ENCODE results near the gene GPC5. TPM values are rescaled to one million over a fixed set of nuclear protein-coding genes. Genes with fewer than 3 reads are reported as not detected.

Gene GPC5
- total and polyA plus RNA-seq, 9 of the 15 experiments (the other 6 are each of a cell fraction or from before 2014, with no cell fraction given), result 0.18 to 0.27 TPM; not detected in 7

- ChIA-PET POLR2A (no interaction called here), CTCF (ENCODE audit: low intra/inter-chr PET ratio) (no interaction called here)
- in situ Hi-C loops (cut with MboI), result no loop called here
- no peak for TF ChIP-seq ZBTB49 (CRISPR knock-in tag; IDR thresholded peaks at IDR 0.05; ENCODE audit: borderline replicate concordance)
- TF ChIP-seq MBD1 (CRISPR knock-in tag; IDR thresholded peaks at IDR 0.05), result no peak
- TF ChIP-seq CREB5 (CRISPR knock-in tag; IDR thresholded peaks at IDR 0.05), result no peak
- TF ChIP-seq GABPB2 (CRISPR knock-in tag; conservative IDR thresholded peaks at IDR 0.05), result no peak
- TF ChIP-seq HIVEP1 (CRISPR knock-in tag; IDR thresholded peaks at IDR 0.05), result no peak
- no peak for TF ChIP-seq MED1 (CRISPR knock-in tag; IDR thresholded peaks at IDR 0.05; ENCODE audit: borderline replicate concordance)
- no peak for TF ChIP-seq ZNF655 (CRISPR knock-in tag; IDR thresholded peaks at IDR 0.05)
- TF ChIP-seq HNRNPLL (IDR thresholded peaks at IDR 0.05; ENCODE audit: low read depth, low read length, poor library complexity, severe bottlenecking), result no peak
- TF ChIP-seq ZNF143 (CRISPR knock-in tag; IDR thresholded peaks at IDR 0.05), result no peak
- no peak for TF ChIP-seq CAMTA2 (CRISPR knock-in tag; conservative IDR thresholded peaks at IDR 0.05)
- no peak for TF ChIP-seq MXD1 (CRISPR knock-in tag; IDR thresholded peaks at IDR 0.05; ENCODE audit: borderline replicate concordance, poor library complexity, severe bottlenecking)
- no peak for TF ChIP-seq ZNF740 (CRISPR knock-in tag; IDR thresholded peaks at IDR 0.05)
- no peak for TF ChIP-seq ZNF740 (tag; IDR thresholded peaks at IDR 0.05)
- TF ChIP-seq NBN (IDR thresholded peaks at IDR 0.05; ENCODE audit: low read depth), result no peak
Observed at GRCh38 chr13:92362717-92363116, 964.3 kb downstream of the GPC5 start.

More at GRCh38 chr13:92362717-92363116, 964.3 kb downstream of the GPC5 start:
- H3K9me3 ChIP-seq (replicated peaks; ENCODE audit: control insufficient read depth, insufficient read depth, low read depth, low read length), result no peaks in the 10 kb centered on the region
- no peak for DNase-seq (ENCODE audit: extremely low read depth in 1 of 4, low spot score in 3 of 4)
- 2% methylated on average over 2 of the region's 2 CpGs for WGBS (ENCODE audit: insufficient coverage, low coverage, missing lambda C conversion rate)
- H3K36me3 ChIP-seq (ENCODE audit: control insufficient read depth, insufficient read depth, low read length), result no peaks in the 10 kb centered on the region
- no peak for ATAC-seq
- no peaks in the 10 kb centered on the region for H3K4me1 ChIP-seq (replicated peaks in 1 of 2; ENCODE audit: control insufficient read depth in 2 of 2, insufficient read depth in 2 of 2, low read length in 2 of 2)
- no peak overlapping the region for H3K4me2 ChIP-seq (ENCODE audit: insufficient read depth, low read length)
- intact Hi-C loops (cut with micrococcal nuclease), result no loop called here
- H3K9me1 ChIP-seq (ENCODE audit: control insufficient read depth, insufficient read depth, low read length), result no peaks in the 10 kb centered on the region
- no peak overlapping the region for H3K27ac ChIP-seq (ENCODE audit: extremely low read depth, low read depth, low read length)
- no peak overlapping the region for H2AFZ ChIP-seq (ENCODE audit: low read depth, low read length)
- no TSS peak for BruUV-seq (replicated peaks)
- no peak overlapping the region for H3K4me3 ChIP-seq
- no peak overlapping the region for H3K9ac ChIP-seq (ENCODE audit: insufficient read depth in 1 of 2, low read depth in 2 of 2, low read length in 2 of 2)
- H4K20me1 ChIP-seq (replicated peaks; ENCODE audit: control insufficient read depth, insufficient read depth, low read length), result no peaks in the 10 kb centered on the region
- no peaks in the 10 kb centered on the region for H3K79me2 ChIP-seq (ENCODE audit: control insufficient read depth, insufficient read depth, low read length)
- no peak for FAIRE-seq
- no peaks in the 10 kb centered on the region for H3K27me3 ChIP-seq (ENCODE audit: control insufficient read depth in 2 of 2, insufficient read depth in 2 of 2, low read length in 2 of 2)
